ELF-1 (cell line): ENCODE measurements around the gene SERPINH1.

Source experiments
- DNase-seq: peaks from one replicate; pipeline ENCODE4 v3.0.0-alpha.2; 2016; ENCODE audit warnings: low read depth, low spot score

Gene SERPINH1

DNA sequence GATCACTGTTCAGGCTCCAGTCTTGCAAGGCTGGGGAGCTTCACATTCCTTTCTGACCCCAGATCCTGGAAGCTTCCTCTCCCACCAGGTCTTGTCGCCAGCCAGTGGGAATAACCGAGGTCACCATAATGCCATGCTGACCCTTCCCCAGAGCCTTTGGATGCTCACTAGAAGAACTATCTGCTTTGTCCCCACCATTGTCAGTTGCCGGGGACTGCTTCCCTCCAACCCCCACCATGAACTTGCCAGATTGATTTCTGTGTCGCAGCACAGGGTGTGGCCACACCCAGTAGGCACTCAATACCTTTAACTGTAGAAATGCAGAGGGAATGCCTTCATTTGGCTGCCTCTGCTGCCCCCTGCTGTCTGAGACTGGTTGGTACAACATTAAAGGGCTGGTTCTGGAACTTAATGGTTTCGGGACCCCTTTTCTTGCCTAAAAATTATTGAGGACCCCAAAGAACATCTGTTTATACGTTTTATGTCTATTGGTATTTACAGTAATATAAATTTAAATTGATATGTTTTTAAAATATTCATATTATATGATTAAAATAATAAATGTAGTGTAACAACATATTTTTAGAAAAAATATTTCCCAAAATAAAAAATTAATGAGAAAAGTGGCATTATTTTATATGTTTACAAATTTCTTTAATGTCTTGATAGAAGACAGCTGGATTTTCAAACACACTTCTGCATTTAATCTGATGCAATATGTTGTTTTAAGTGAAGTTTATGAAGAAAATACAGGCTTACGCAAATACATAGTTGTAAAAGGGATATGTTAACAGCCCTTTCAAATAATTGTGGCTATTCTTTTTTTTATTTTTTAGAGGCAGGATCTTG, 29.6 kb upstream of the SERPINH1 start:
- peak; percentile 83 for DNase-seq

DNA sequence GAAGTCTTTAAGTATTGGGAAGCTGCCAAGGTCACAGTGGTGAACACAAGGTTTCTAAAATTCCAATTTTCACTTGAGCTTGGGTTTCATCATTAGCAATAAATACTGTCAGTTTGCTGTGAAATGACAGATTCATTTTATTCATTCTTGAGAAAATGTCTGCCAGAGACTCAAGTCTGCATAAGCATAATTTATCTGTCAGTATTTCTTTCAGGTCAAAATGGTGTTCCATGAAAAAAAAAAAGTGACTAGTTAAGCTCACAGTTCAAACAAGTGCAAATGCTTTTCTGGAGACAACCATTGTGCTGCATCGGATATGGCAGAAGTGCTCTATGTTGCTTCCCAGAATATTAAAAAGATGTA, 28.2 kb upstream of the SERPINH1 start:
- no peak for DNase-seq

DNA sequence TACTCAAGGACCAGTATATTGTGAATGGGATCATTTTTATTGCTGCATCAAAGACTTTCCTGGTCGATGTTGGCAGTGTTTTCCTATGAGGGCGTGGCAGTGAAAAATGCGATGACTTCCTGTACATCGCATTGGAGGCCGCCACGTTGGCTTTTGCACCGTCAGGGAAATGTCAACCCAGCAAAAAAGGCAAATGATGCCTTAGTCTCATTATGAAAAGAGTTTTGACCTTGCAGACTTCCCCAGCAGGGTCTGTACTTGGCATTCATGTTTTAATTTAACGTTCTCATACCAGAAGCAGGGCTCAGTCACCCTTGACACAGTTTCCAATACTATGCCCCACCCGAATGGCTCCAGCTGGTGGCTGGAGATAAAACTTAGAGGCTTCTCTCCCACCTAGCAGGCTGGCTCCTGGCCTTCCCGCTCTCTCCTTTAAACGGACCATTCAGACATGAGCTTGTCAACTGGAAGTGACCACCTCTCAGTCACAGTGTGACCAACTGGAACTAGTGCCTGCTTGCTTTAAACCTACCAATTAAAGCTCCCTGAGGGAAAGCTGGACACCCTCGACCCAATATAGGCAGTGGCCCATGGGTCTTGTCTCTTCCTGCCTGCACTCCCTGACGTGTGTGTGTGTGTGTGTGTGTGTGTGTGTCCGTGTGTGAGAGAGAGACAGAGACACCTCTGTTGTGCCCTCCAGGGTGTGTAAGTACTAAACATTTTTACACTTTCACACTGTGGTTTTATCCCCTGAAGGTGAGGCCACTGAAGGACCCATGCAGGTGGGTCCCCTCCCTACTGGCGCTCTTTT, 27.6 kb upstream of the SERPINH1 start:
- DNase-seq = no peak

DNA sequence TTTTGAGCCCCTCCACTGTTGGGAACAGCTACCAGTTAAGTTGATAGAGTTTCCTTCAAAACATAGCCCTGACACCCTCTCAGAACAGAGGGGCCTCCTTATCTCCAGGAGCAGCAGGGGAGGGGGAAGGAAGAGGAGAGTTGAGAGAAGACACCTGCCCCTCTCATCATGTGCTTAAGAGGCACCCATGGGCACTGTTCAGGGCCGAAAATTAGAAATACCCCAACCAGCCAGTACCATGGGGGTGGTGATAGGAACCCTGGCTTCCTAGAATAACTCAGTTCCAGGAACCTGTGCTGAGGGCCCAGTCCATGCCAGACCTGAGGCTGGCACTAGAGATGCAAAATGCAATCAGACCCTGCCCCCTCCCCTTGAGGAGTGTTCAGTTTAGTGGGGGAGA, 27.0 kb upstream of the SERPINH1 start:
- no peak for DNase-seq

DNA sequence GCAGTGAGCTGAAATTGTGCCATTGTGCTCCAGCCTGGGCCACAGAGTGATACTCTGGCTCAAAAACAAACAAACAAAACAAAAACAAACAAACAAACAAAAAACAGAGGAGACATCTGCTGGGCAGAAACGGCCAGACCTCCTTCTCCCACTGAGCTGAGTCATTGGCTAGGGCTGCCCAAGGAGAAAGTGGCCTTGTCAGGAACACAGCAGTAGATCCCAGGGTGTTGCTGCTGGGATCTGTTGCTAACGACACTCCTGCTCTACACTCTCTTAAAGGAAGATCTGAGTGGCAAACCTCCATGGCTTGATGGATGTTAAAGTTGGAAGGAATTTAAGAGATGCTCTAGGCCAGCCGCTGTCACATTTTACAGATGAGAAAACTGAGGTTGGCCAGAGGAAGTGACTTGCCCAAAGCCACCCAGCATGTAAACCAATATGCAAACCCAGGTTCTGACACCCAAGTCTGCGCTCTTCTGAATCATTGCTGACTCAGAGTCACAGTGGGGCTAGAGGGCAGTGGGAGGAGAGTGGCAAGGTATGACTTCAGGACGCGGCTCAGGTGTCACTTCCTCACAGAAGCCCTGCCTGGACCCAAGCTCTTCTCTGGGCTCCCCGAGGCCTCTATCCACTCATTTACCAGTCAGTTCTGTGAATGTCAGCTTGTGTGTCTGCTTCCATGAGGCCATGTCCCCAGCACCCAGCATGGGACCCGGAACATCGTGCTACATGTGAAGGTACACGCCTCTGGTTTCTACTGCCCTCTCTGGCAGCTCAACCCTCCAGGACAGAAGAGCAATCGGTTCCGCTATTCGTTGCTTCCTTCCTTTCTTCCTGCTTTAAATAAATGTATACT, 25.0 kb upstream of the SERPINH1 start:
- no peak for DNase-seq

DNA sequence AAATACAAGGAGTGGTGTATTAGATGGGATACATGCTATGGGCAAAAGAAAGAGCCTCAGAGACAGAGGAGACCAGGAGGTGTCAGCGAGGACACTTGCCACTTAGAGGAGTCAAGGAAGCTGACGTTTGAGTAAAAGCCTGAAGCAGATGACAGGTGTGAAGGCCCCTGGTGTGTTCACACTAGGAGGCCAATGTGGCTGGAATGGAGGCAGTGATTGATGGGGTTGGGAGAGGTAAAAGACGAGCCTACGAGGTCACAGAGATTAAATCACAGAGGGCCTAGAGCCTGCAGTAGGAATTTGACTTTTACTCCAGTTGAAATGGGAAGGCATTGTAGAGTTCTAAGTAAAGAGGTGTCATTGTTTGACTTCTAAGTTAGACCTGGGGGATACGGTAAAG, 24.3 kb upstream of the SERPINH1 start:
- DNase-seq = peak; percentile 79

DNA sequence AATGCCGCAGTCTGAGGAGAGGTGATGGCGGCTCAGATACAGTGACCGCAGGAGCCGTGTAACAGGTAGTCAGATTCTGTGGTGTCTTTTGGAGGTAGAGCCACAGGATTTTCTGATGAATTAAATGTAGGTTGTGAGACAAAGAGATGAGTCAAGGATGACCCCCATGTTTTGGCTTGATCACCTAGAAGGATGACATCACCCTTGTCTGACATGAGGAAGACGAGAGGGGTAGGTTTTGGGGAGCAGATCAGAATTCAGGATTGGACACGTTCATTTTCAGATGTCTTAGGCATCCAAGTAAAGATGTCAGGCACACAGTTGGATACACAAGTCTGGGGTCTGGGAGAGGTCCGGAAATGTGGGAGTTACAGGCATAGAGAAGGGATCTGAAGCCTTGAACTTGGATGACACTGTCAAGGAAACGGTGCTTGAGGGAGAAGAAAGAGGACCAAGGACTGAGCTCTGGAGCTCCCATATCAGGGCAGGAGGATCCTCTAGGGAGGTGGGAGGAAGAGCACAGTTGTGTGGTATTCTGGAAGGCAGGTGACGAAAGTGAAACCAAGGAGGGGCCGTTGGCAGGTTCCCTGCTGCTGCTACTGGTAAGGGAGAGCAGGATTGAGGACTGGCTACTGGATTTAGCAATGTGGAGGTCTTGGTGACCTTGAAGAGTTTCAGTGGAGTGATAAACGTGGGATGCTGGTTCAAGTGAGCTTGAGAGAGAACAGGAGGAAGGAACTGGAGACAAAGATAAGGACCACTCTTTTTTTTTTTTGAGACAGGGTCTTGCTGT, 23.7 kb upstream of the SERPINH1 start:
- no peak for DNase-seq

DNA sequence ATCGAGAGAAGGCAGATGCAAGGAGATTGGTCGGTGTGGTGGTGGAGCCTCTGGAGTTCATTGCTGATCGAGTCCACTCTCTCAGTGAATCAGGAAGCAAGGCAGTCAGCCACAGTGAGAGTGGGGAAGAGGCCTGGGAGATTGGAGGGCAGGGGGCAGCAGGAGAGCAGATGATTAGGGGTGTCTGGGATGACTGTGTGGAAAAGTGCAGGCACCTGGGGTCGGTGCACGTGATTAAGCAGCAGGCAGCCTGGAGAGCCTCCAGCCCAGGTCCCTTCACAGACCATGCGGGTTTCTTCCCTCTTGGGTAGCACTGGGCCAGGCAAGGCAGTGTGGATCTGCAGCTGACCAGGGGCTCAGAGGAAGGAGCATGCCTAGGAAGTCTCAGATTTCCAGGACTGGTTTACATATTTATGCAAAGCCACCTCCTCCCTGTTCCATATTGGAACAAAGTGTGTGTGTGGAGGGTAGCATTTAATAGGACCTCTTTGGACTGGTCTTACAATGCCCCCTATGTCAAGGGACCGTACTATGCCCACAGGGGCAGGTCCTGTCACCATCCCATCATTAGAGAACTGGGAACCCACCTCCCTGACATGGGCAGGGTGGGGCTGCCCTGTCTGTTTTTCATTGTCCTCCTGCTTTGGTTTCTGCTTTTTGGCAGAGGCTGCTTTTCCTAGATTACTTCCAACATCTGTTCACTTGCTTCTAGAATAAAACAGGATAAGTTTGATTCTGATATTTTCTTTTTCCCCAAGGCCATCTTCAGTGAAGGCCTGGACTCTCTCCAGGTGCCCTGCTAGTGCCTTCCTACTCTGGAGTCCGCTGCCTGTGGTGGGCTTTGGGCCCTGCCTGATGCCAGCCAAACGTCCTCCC, 22.4 kb upstream of the SERPINH1 start:
- no peak for DNase-seq

DNA sequence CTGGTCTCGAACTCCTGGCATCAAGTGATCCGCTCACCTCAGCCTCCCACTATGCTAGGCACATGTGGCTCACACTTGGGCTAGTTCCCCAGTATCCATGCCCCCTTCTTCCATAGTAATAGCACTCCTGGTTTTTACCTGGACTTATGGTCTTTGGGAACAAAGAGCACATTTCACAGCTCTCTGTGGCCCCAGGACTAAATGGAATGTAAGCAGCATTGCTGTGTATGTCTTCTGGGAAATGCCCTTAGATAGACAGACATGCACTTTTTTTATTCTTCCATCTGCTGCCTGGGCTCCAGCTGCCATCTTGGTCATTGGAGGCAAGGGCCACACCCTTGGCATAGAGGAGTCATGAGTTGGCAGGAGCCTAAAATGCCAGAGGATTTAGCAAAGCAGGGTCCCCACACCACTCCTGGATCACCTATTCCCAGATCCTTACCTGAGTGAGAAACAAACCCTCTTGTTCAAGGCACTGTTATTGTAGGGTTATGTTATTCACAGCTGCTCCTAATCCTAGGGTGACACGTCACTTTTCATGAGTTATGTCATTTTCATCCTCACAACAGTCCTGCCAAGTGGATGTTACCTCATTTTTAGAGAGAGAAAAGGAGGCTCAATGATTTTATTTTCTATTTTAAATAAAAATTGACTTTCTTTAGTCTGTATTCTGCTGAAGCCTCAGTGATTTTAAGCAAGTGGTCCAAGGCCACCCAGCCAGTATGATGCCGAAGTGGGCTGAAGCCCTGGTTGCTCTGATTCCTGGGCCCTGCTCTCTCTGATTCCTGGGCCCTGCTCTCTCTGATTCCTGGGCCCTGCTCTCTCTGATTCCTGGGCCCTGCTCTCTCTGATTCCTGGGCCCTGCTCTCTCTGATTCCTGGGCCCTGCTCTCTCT, 20.6 kb upstream of the SERPINH1 start:
- no peak for DNase-seq

DNA sequence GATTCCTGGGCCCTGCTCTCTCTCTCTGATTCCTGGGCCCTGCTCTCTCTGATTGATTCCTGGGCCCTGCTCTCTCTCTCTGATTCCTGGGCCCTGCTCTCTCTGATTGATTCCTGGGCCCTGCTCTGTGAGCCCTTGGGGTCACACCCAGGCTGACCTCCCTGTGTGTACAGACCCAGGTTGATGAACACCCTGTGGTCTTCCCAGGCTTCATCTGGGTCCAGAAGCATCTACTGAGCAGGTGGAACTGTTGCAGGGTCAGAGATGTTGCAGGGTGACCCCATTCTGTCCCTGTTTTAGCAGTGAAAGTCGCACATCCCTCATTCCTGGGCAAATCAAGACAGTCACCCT, 20.0 kb upstream of the SERPINH1 start:
- no peak for DNase-seq

DNA sequence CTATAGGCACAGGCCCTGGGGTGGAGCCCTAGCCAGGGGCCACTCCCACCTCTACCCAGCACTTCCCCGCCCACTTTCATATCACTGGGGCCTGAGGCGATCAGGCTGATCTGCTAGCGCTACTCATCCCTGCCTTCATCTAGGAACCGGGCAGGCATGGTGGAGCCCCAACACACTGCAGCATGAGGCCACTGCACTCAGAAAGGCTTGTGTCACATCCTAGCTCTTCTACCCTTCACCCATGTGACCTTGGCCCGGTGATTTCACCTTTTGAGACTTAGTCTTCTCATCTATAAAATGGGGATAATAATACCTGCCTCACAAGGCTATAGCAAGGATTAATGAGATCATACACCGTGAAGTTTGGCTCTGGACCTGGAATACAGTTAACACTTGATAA, 18.2 kb upstream of the SERPINH1 start:
- DNase-seq = no peak

DNA sequence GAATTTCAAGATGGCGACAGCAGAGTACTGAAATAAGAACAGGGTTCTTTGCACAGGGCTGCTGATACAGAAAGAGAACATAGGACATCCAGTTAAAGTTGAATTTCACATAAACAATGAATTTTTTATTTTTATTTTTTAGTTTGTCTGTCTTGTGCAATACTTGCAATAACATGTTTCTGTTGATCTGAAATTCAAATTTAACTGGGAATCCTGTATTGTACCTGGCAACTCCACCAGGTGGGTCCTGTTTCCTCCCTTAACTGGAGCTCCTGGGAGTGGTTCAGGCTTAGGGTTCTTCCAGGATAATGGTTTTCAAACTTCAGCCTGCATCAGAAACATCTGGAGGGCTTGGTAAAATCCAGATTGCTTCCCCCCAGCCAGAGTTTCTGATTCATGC, 14.9 kb upstream of the SERPINH1 start:
- no peak for DNase-seq

DNA sequence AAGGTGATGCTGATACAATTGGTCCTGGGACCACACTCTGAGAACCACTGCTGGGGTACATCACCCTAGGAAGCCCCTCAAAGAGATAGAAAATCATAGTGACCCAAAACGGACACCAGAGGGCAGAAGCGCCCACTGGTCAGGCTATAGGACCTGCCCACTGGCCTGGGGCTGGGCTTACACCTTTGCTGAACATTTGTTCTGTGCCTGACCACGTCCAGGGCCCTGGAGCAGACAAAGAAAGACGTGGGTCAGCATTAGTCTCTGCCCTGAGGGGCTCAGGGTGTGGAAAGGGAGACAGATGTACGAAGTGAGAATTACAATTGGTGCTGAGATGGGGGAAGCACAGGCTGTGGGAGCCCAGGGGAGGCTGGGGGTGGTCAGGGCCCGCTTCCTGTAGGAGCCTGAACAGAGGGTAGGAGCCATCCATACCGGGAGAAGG, 14.4 kb upstream of the SERPINH1 start:
- DNase-seq = peak; percentile 87

DNA sequence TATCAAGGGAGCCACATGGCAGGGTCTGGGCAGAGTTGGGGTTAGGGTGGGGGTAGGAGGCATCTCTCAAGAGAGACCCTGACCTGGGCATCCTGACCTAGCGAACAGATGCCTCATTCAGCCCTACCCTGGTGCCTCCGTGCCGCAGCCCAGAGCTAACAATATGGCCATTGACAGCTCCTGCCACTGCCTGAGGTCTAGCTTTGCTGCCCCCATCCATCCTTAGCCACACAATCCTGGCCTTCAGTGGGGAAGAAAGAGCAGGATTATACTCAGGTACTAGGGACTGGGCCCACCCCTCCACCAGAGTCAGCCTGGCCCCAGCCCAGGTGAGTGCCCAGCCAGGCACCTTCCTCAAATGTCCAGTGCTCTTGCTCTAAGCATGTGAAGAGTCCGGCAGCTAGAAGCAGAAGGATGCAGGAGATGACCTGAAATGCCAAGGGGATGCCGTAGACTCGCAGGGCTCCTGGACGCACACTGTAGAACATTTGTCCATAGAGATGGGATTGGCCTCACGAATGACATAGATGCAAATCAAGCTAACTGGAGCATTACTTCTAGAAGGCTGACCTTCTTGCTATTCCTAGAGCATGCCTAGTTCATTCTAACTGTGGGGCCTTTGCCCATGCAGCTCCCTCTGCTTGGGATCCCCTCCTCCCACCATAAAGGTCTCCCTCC, 13.3 kb upstream of the SERPINH1 start:
- no peak for DNase-seq

DNA sequence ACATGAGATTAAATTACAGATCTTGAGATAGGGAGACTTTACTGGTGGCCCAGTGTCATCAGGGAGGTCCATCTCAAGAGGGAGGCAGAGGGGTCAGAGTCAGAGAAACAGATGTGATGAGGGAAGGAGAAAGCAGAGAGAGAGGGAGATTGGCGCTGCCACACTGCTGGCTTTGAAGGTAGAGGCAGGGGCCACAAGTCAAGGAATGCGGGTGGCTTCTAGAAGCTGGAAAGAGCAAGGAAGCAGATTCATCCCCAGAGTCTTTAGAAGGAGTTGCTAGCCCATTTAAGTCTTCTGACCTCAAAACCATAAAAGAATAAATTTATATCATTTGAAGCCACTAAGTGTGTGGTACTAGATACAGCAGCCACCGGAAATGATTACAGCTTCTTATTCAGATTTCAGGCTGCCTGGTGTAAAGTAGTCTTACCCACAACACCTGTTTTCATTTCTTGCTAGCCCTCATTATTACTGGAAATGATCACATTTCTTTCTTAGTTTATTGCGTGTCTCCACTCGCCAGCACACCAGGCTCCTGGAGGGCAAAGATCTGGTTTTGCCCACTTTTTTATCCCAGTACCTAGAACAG, 12.6 kb upstream of the SERPINH1 start:
- DNase-seq = no peak

DNA sequence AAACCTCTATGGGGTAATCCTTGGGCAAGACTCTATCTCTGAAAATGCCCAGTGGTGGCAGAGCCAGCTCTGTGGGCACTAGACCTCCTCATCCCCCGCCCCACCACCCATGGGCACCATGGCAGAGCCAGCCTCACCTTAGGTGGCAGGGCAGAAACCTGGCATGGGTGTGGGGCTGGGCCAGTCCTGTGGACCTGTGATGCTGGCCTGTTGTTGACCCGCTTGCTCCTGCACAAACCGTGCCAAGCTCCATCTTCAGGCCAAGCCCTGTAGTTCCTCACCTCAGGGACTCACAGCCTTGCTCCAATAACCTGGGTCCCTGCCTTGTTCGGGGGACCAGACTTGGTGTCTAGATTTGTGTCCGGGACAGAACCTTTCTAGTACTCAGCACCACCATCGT, 8.9 kb upstream of the SERPINH1 start:
- no peak for DNase-seq

DNA sequence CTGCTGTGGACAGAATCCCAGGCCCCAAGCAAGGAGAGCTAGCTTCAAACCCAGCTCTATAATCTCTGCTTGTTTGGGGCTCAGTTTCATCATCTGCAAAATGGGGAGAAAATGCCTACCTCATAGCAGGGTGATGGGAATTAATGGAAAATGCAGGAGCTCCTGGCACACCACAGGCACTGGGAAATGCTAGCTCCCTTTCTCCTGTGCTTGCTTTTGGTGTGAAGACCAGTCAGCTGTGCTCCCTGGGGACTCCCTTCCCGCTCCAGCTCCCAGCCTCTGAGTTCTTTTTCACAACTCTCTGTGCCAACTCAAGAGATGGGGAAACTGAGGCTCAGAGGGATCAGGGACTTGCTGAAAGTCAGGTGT, 8.2 kb upstream of the SERPINH1 start:
- DNase-seq = no peak

DNA sequence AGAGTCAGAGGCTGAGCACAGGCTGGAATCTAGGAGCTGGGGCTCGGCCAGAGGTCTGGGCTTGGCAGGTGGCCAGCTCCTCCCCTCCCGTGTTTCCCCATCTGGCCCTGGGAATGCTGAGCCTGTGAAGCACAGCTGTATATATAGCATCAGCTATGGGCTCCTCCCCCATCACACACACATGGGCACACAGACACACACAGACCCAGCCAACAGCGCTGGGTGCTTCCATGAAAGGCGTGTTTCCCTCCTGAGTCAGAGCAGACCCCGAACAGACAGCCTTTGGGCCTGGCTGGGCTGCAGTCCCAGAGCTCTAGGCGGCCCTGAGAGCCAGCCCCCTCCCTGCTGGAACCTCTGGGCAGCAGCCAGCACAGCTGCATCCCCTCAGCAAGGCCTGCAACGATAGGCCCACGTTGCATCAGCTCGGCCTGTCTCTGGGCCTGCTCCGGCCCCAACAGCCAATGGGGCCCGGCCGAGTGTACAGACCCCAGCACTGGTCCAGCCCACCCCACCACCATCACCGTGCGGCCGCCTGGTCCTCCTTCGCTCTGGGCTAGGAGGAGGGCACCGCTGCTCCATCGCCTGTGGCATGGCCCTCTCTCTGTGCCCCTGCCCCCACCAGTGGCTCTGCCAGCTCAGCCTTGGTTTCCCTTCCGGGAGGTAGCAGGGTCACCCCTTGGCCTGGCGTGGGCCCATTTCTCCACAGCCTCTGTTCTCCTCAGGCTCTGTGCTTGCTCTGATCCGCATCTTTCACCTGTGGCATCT, 7.6 kb upstream of the SERPINH1 start:
- DNase-seq = peak; percentile 97
